Lower lobe of right lung (tissue), 2 donors: ENCODE data around the gene SLC8A3. TPM values are rescaled to one million over a fixed set of nuclear protein-coding genes. Genes with fewer than 3 reads are reported as not detected.

ENCODE experiments used
- ATAC-seq, 2 donors: fragments of 200-7000 bp; cut with Tn5 transposase; one replicate each; pipeline ENCODE4 v1.9.1; 2020 to 2022; ENCODE audit warnings: mild to moderate bottlenecking in 2 of 2, moderate library complexity in 2 of 2
- DNase-seq: peaks from one replicate; pipeline ENCODE4 v3.0.0-alpha.2; 2020
- H3K27ac ChIP-seq: fragments of 200-600 bp; one replicate; pipeline ENCODE4 v1.8.0; 2022
- H3K27me3 ChIP-seq: fragments of 200-600 bp; one replicate; pipeline ENCODE4 v1.8.0; 2022; ENCODE audit warnings: low read depth
- H3K36me3 ChIP-seq: fragments of 200-600 bp; one replicate; pipeline ENCODE4 v1.8.0; 2022; ENCODE audit warnings: mild to moderate bottlenecking
- H3K4me1 ChIP-seq: fragments of 200-600 bp; one replicate; pipeline ENCODE4 v1.8.0; 2022
- H3K4me3 ChIP-seq: fragments of 200-600 bp; one replicate; pipeline ENCODE4 v1.8.0; 2022; ENCODE audit warnings: mild to moderate bottlenecking
- H3K9me3 ChIP-seq: fragments of 200-600 bp; one replicate; pipeline ENCODE4 v1.8.0; 2022
- intact Hi-C: fragments of 100-400 bp; cut with DNase I; formaldehyde crosslinking; loops from one replicate; pipeline ENCODE4 v1.11.0; 2022
- total RNA-seq: library from RNA; stranded (reverse); fragmentation: NEBNext Ultra II Directional; extraction: Animal tissue kit (Norgen Biotek cat#: 25700); gene quantifications from one replicate; pipeline ENCODE4 v1.2.1, GENCODE V29; 2021
- TF ChIP-seq, protein P1 (sequence below): fragments of 200-600 bp; IDR thresholded peaks from one replicate; pipeline ENCODE4 v1.8.0; 2022; ENCODE audit warnings: antibody characterized with exemption, mild to moderate bottlenecking
- donor health status: DM: no; HTN: yes; CAD: no; lungs with severe emphysema.

SLC8A3 gene
- total RNA-seq, 1 donor from 2014 or later = 1.9 TPM

DNA sequence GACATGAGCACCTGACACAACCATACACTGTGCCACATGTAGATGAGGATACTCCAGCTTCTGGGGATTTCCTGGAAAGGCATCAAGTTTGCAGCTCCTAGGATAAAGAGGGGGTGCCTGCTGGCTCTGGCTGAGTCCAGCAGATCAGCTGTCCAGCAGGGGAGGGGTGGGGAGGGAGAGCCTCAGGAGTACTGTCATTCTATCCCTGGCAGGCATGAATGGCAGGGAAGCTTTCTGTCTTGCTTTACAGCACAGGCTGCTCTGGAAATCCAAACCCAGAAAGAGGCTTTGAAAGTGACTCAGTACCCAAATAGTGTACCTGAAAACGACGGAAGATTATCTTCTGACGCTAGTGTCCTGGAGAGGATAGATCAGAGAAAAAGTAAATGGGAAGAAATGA, 32.2 kb downstream of the SLC8A3 start:
- H3K9me3 ChIP-seq = no peaks in the 10 kb centered on the region
- intact Hi-C loops = no loop called here
- ATAC-seq = no peak

DNA sequence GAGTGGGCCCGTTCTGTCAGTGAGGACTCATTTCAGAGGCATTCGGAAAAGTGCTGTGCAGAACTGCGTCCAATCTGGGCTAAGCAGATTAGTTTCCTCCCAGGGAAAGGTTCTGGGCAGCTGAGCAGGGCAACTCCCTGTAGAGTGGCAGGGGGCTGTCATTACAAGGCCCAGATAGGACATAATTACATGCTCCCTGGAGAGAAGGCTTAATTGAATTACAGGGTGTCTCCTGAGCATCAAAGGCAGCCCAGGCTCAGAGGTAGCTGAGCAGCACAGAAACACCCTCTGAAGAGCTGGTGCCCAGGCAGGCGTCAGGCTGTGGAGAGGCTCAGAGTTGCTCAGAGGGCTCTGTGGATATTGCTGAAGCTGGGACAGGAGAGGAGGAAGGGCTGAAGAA, 36.0 kb downstream of the SLC8A3 start:
- peaks cover 4% of the 10 kb centered on the region for H3K27me3 ChIP-seq
- no peaks in the 10 kb centered on the region for H3K4me1 ChIP-seq
- no peaks in the 10 kb centered on the region for H3K9me3 ChIP-seq
- TF ChIP-seq, protein P1, sequence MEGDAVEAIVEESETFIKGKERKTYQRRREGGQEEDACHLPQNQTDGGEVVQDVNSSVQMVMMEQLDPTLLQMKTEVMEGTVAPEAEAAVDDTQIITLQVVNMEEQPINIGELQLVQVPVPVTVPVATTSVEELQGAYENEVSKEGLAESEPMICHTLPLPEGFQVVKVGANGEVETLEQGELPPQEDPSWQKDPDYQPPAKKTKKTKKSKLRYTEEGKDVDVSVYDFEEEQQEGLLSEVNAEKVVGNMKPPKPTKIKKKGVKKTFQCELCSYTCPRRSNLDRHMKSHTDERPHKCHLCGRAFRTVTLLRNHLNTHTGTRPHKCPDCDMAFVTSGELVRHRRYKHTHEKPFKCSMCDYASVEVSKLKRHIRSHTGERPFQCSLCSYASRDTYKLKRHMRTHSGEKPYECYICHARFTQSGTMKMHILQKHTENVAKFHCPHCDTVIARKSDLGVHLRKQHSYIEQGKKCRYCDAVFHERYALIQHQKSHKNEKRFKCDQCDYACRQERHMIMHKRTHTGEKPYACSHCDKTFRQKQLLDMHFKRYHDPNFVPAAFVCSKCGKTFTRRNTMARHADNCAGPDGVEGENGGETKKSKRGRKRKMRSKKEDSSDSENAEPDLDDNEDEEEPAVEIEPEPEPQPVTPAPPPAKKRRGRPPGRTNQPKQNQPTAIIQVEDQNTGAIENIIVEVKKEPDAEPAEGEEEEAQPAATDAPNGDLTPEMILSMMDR = no peak
- no peak overlapping the region for H3K27ac ChIP-seq
- ATAC-seq = no peak
- H3K36me3 ChIP-seq = no peaks in the 10 kb centered on the region
- H3K4me3 ChIP-seq = no peak overlapping the region
- intact Hi-C loops = no loop called here
- DNase-seq = no peak

More for the DNA sequence above, 32.2 kb downstream of the SLC8A3 start:
- H3K27ac ChIP-seq = no peak overlapping the region
- H3K4me1 ChIP-seq = no peaks in the 10 kb centered on the region
- no peaks in the 10 kb centered on the region for H3K27me3 ChIP-seq
- H3K36me3 ChIP-seq = no peaks in the 10 kb centered on the region
- no peak overlapping the region for H3K4me3 ChIP-seq
- TF ChIP-seq, protein P1 = no peak
- no peak for DNase-seq

DNA sequence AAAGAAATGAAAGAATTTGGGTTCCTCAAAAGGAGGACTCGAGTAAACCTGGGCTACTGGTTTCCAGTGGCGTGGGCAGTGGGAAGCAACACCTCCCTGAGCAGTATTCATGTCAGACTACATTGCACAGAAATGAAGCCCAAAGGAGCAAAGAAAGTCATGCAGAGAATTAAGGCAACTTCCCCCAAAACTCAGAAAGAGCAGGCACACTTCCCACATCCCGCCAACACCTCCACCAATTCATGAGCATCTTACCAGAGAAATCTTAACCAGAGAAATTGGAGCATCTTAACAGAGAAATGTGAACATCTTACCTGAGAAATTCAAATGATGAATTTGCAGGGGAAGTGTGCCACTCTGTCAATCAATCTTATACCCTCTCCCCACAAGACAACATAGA, 36.7 kb downstream of the SLC8A3 start:
- Histone ChIP-seq H3K4me3 (no peak overlapping the region), H3K9me3 (no peaks in the 10 kb centered on the region), H3K27me3 (peaks cover 7% of the 10 kb centered on the region), H3K4me1 (no peaks in the 10 kb centered on the region), H3K36me3 (no peaks in the 10 kb centered on the region), H3K27ac (no peak overlapping the region)
- ATAC-seq = no peak
- intact Hi-C loops = no loop called here
- DNase-seq = no peak
- TF ChIP-seq, protein P1 = no peak

DNA sequence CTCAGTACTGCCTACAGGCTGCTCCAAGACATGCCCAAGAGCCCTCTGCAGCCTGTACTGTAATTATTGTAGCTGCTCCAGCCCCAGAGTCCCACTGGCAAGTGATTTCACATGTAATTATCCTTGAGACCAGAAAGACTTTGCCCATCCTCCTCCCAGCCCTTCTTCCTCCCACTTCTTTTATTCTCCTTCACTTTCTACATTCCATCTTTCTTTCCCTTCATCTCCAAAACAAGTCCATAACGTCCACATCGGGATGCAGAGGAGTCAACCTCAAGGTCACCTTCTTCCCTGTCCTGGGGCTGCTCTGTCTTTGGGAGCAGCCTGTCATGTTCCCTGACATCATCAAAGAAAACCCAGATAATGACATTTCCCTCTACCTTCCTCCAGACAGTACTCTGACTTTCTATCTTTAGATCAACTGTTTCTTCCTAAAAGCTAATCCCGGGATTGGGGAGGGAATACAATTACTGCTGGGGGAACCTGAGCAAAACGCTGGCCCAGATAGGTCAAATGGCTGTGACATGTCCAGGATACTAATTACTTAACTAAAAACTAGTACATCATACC, 39.1 kb downstream of the SLC8A3 start:
- ATAC-seq (no peak), DNase-seq (no peak)
- Histone ChIP-seq H3K4me3 (no peak overlapping the region), H3K27ac (no peak overlapping the region), H3K9me3 (no peaks in the 10 kb centered on the region), H3K36me3 (no peaks in the 10 kb centered on the region), H3K27me3 (peaks cover 7% of the 10 kb centered on the region), H3K4me1 (no peaks in the 10 kb centered on the region)
- intact Hi-C loops = no loop called here
- TF ChIP-seq, protein P1 = no peak

DNA sequence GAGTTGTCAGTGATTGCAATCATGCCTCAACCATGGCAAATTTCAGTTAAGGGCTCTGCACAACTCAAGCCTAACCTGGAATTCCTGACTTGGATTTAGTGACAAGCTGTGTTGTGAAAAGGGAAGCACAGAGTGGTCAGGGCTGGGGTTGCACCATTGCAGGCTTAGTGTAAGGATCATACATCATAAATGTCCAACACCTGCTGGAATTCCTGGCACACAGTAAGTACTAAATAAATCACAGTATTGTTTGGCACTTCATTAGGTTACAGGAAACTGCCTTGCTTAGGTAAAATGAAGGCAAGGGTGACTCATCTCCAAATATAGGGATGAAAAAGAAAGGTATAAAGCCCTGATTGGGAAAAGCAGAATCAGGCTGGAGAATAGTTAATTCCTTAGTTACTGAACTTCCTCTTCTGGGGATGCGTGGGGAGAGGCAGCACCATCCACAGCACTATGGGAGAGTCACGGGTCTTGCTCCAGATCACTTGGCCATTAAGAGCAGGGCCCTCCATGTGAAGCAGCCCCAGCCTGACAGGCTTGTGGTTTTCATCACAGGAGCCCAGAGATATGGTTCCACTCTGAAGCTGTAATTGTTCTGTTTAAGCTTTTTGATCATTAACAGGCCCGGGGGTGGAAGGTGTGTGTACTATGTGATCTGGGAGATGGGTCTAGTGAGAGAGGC, 39.7 kb downstream of the SLC8A3 start:
- H3K9me3 ChIP-seq = no peaks in the 10 kb centered on the region
- ATAC-seq (no peak), DNase-seq (no peak)
- H3K27me3 ChIP-seq = peaks cover 7% of the 10 kb centered on the region
- no peaks in the 10 kb centered on the region for H3K4me1 ChIP-seq
- intact Hi-C loops = no loop called here
- no peak overlapping the region for H3K4me3 ChIP-seq
- TF ChIP-seq, protein P1 = no peak
- H3K27ac ChIP-seq = no peak overlapping the region
- no peaks in the 10 kb centered on the region for H3K36me3 ChIP-seq
